OCI-LY3 (cell line): ENCODE data around the gene ZFTA.
A peak's percentile ranks its signal among the peaks of the same experiment; 100 is the strongest.
"Not testable (repeated sequence)": the region's sequence is repeated elsewhere in the genome, so short reads cannot be mapped to it uniquely, and the experiment has no call there.

Source experiments
- H2AFZ ChIP-seq: fragments of 200-600, 300-600 bp; shearing (Covaris generic); 2 replicates; pipeline ENCODE4 v1.6.0; 2014; ENCODE audit warnings: antibody characterized with exemption, low read depth, low read length
- H3K27ac ChIP-seq: fragments of 200-600, 300-600 bp; sonication (generic); 2 replicates; pipeline ENCODE4 v1.5.1; 2014; ENCODE audit warnings: mild to moderate bottlenecking, low read length, moderate library complexity, mixed read lengths
- H3K27me3 ChIP-seq: fragments of 200-600, 300-600 bp; sonication (generic); 2 replicates; pipeline ENCODE4 v1.6.1; 2014; ENCODE audit warnings: low read depth, low read length, mixed read lengths
- H3K36me3 ChIP-seq: fragments of 200-600, 300-600 bp; sonication (generic); replicated peaks from 2 replicates; pipeline ENCODE3; 2014; ENCODE audit warnings: low read depth, low read length, mixed read lengths
- H3K4me1 ChIP-seq: fragments of 300-600, 200-600 bp; sonication (generic); 2 replicates; pipeline ENCODE4 v1.6.1; 2014; ENCODE audit warnings: low read length, mixed read lengths
- H3K4me2 ChIP-seq: fragments of 200-600, 300-600 bp; sonication (generic); 2 replicates; pipeline ENCODE4 v1.6.1; 2014; ENCODE audit warnings: low read length, mixed read lengths
- H3K4me3 ChIP-seq: fragments of 300-600, 200-600 bp; sonication (generic); 2 replicates; pipeline ENCODE4 v1.5.1; 2014; ENCODE audit warnings: antibody characterized with exemption, mild to moderate bottlenecking, low read length, moderate library complexity
- H3K79me2 ChIP-seq: fragments of 300-600, 200-600 bp; shearing (Covaris generic); 2 replicates; pipeline ENCODE4 v1.6.1; 2014; ENCODE audit warnings: mild to moderate bottlenecking, low read length, mixed read lengths
- H3K9ac ChIP-seq: fragments of 300-600, 200-600 bp; shearing (Covaris generic); 2 replicates; pipeline ENCODE4 v1.6.0; 2014; ENCODE audit warnings: mild to moderate bottlenecking, low read length, moderate library complexity
- H3K9me3 ChIP-seq: fragments of 200-600, 300-600 bp; shearing (Covaris generic); 2 replicates; pipeline ENCODE4 v1.6.1; 2014; ENCODE audit warnings: low read length, mixed read lengths; ENCODE audit not compliant: insufficient read depth
- H4K20me1 ChIP-seq: fragments of 200-600, 300-600 bp; sonication (generic); 2 replicates; pipeline ENCODE4 v1.6.1; 2016; ENCODE audit warnings: low read length, mixed read lengths; ENCODE audit not compliant: insufficient read depth
- EZH2phosphoT487 ChIP-seq: fragments of 200-600 bp; shearing (Covaris generic); IDR thresholded peaks from 2 replicates; pipeline ENCODE4 v1.6.1; 2018; ENCODE audit warnings: antibody characterized with exemption, mixed run types, low read depth
- TF ChIP-seq, protein P1 (sequence below): fragments of 200-600, 300-600 bp; sonication (generic); IDR thresholded peaks from 2 replicates; pipeline ENCODE4 v1.5.1; 2014; ENCODE audit warnings: antibody characterized with exemption, low read length, low read depth

The ZFTA gene

DNA sequence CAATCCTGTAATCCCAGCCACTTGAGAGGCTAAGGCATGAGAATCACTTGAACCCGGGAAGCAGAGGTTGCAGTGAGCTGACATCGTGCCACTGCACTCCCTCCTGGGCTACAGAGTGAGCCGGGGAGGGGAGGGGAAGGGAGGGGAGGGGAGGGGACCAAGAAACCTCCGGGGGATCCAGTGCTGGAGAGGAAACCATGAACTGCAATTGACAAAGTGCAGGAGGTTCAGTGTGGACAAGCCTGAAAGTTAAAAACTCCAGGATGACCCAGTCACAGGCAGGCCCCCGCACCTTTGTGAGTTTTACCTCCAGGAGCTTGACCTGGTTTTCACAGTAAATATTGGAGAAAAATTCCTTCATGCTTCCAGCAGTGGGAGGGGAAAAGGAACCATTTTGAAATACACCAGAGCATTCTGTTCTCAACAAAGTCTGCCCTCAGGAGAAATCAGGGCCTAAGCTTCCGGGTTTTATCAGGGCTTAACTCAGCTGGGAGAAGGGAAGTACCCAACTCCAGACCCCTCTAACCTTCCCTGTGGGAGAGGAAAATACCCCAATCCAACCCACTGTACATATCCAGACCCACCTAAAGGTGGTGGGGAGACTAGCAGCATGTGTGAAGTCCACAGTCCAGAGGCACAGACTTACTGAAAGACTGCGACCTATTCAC is 15.5 kb upstream of the ZFTA start:
- no peak overlapping the region for H3K27ac ChIP-seq
- no peaks in the 10 kb centered on the region for H4K20me1 ChIP-seq
- TF ChIP-seq, protein P1, sequence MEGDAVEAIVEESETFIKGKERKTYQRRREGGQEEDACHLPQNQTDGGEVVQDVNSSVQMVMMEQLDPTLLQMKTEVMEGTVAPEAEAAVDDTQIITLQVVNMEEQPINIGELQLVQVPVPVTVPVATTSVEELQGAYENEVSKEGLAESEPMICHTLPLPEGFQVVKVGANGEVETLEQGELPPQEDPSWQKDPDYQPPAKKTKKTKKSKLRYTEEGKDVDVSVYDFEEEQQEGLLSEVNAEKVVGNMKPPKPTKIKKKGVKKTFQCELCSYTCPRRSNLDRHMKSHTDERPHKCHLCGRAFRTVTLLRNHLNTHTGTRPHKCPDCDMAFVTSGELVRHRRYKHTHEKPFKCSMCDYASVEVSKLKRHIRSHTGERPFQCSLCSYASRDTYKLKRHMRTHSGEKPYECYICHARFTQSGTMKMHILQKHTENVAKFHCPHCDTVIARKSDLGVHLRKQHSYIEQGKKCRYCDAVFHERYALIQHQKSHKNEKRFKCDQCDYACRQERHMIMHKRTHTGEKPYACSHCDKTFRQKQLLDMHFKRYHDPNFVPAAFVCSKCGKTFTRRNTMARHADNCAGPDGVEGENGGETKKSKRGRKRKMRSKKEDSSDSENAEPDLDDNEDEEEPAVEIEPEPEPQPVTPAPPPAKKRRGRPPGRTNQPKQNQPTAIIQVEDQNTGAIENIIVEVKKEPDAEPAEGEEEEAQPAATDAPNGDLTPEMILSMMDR = no peak
- TF ChIP-seq EZH2phosphoT487 = no peak
- H3K27me3 ChIP-seq = peaks cover 9% of the 10 kb centered on the region
- no peaks in the 10 kb centered on the region for H3K9me3 ChIP-seq
- H3K4me1 ChIP-seq = no peaks in the 10 kb centered on the region
- H2AFZ ChIP-seq = peak overlapping the region; percentile 3; the same call in 1 of the 2 replicates
- H3K36me3 ChIP-seq = no peaks in the 10 kb centered on the region
- no peak overlapping the region for H3K9ac ChIP-seq
- H3K79me2 ChIP-seq = no peaks in the 10 kb centered on the region
- H3K4me3 ChIP-seq = no peak overlapping the region
- no peak overlapping the region for H3K4me2 ChIP-seq

DNA sequence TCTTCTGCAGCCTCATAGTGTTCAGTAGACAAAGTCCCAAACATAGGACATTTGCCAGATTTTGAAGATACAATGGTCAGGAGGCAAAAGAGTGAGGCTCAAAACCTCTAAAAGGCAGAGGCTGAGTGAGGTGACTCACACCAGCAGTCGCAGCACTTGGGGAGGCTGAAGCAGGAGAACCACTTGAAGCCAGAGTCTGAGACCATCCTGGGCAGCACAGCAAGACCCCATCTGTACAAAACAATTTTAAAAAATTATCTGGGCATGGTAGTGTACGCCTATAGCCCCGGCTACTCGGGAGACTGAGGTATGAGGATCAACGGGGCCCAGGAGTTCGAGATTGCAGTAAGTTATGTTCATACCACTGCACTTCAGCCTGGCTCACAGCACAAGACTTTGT is 14.2 kb upstream of the ZFTA start:
- Histone ChIP-seq H2AFZ (no peak overlapping the region), H3K4me3 (no peak overlapping the region), H3K9me3 (no peaks in the 10 kb centered on the region), H3K79me2 (no peaks in the 10 kb centered on the region), H3K4me2 (no peak overlapping the region), H3K9ac (no peak overlapping the region), H3K27me3 (peaks cover 12% of the 10 kb centered on the region), H3K4me1 (no peaks in the 10 kb centered on the region), H3K27ac (no peak overlapping the region), H4K20me1 (no peaks in the 10 kb centered on the region), H3K36me3 (no peaks in the 10 kb centered on the region)
- TF ChIP-seq, protein P1 = no peak
- TF ChIP-seq EZH2phosphoT487 = no peak

DNA sequence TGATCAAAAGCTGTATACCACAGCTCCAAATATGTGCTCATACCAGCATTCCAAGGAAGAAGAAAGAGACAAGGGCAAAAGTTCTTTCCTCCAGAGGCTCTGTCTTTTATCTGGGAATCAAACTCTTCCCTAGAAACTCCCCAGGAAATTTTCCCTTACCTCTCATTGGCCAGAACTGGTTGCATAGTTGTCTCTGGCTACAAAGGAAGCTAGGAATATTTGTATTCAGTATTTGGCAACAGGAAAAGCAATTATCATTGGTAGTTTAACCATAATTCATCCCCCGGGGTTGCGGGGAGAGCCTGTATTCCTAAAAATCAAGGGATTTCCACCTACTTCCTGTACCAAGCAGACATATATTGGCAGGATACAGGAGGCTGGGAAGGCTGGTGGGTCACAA is 10.5 kb upstream of the ZFTA start:
- Histone ChIP-seq H2AFZ (no peak overlapping the region), H3K27ac (no peak overlapping the region), H3K36me3 (no peaks in the 10 kb centered on the region), H3K4me1 (no peaks in the 10 kb centered on the region), H3K9ac (no peak overlapping the region), H3K9me3 (no peaks in the 10 kb centered on the region), H3K27me3 (peaks cover 17% of the 10 kb centered on the region), H4K20me1 (no peaks in the 10 kb centered on the region), H3K79me2 (no peaks in the 10 kb centered on the region), H3K4me3 (no peak overlapping the region), H3K4me2 (no peak overlapping the region)
- TF ChIP-seq, protein P1 = no peak
- TF ChIP-seq EZH2phosphoT487 = no peak

DNA sequence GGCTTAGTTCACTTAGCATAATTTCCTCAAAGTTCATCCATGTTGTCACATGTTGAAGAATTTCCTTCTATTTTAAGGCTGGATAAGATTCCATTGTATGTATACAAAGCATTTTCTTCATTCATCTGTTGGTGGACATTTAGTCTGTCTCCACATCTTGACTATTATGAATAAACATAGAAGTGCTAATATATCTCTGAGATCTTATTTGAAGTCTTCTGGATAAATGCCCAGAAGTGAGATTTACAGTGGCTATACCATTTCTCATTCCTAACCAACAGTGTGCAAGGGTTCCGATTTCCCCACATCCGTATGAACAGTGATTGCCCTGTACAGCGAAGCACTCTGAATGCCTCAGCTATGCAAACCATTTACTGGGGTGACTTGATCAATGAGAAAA is 6.6 kb upstream of the ZFTA start:
- Histone ChIP-seq H3K4me2 (no peak overlapping the region), H3K9ac (no peak overlapping the region), H3K4me1 (peaks cover under 1% of the 10 kb centered on the region; the same call in 1 of the 2 replicates), H3K27me3 (peaks cover 37% of the 10 kb centered on the region), H4K20me1 (no peaks in the 10 kb centered on the region), H2AFZ (no peak overlapping the region), H3K27ac (no peak overlapping the region), H3K79me2 (no peaks in the 10 kb centered on the region), H3K4me3 (no peak overlapping the region), H3K36me3 (no peaks in the 10 kb centered on the region), H3K9me3 (no peaks in the 10 kb centered on the region)
- TF ChIP-seq, protein P1 = no peak
- TF ChIP-seq EZH2phosphoT487 = no peak

DNA sequence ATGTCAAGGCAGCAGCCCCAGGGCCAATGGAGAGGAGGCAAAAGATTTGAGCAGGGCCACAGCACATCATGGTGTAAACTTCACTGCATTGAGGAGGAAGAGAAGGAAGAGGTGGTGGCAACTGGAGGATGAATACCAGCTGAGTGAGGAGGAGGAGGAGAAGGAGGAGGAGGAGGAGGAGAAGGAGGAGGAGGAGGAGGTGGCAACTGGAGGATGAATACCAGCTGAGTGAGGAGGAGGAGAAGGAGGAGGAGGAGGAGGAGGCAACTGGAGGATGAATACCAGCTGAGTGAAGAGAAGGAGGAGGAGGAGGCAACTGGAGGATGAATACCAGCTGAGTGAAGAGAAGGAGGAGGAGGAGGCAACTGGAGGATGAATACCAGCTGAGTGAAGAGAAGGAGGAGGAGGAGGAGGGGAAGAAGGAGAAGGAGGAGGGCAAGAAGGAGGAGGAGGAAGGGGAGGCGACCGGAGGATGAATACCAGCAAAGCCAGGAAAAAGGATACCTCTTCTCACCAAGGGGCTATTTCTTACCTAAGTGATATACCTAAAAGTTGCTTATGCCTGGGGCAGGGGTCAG is 3.3 kb upstream of the ZFTA start:
- not testable (repeated sequence) for H3K36me3 ChIP-seq, H3K27ac ChIP-seq

More for the DNA sequence above, 3.3 kb upstream of the ZFTA start:
- not testable (repeated sequence) for H3K9me3 ChIP-seq, H2AFZ ChIP-seq, H3K9ac ChIP-seq, H3K4me2 ChIP-seq, H3K4me3 ChIP-seq
- Histone ChIP-seq H3K27me3 (peaks cover 33% of the 10 kb centered on the region), H3K79me2 (peaks cover 13% of the 10 kb centered on the region), H4K20me1 (peaks cover 11% of the 10 kb centered on the region), H3K4me1 (peaks cover 13% of the 10 kb centered on the region)
